Esophagus muscularis mucosa (tissue), 3 donors: Measurements from ENCODE around the gene LSM14B.

Experiments used
- CTCF ChIP-seq, 3 experiments: fragments of 200-600 bp in 2 of 3; fragments of 450-650 bp in 1 of 3; sonication (generic) in 2 of 3; IDR thresholded peaks; one replicate each; pipeline ENCODE4 v1.5.1; 2017 to 2019; ENCODE audit warnings: antibody characterized with exemption in 3 of 3, mild to moderate bottlenecking in 2 of 3, moderate library complexity in 1 of 3
- POLR2A ChIP-seq: fragments of 450-650 bp; IDR thresholded peaks from one replicate; pipeline ENCODE4 v1.6.1; 2017; ENCODE audit warnings: antibody characterized with exemption, moderate library complexity, mild to moderate bottlenecking, low read depth

DNA sequence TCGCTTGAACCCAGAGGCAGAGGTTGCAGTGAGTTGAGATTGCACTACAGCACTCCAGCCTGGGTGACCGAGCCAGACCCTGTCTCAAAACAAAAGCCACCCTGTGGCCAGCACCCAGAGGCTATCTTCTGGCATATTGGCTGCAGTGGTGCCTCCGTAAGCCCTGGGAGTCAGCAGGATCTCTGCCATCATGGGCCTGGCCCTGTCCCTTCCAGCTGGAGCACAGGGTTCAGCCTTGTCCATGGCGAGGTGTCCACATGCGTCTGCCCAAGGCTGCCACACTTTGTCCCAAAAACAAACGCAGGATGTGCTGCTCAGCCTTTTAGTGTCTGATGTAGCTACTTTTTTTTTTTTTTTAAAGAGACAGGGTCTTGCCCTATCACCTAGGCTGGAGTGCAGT lies 45.2 kb downstream of the LSM14B start:
- TF ChIP-seq CTCF (IDR thresholded peaks at IDR 0.05), result no peak
- TF ChIP-seq POLR2A, result no peak
